ENCODE measurements around the gene SLC13A3.

Gene SLC13A3

DNA sequence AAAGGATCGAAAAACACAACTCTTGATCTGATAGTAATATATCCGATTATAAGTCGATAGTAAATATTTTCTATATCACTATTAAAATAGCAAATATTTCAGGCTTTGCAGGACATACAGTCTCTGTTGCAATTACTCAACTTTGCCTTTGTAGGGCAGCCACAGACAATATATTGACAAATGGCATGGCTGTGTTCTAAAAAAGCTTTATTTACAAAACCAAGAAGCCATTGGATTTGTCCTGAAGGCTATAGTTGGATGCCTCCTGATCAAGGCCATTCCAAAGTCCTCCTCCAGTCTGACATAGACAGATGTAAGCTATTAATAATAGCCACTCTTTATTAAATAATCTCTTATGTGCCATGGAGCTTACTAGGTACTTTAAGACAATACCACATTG is 106.7 kb downstream of the SLC13A3 start:
- TF ChIP-seq EP300 (IDR thresholded peaks at IDR 0.05; ENCODE audit: borderline replicate concordance) (no peak), TCF12 (IDR thresholded peaks at IDR 0.05; ENCODE audit: low read depth) (no peak), TEAD4 (IDR thresholded peaks at IDR 0.05) (no peak)

DNA sequence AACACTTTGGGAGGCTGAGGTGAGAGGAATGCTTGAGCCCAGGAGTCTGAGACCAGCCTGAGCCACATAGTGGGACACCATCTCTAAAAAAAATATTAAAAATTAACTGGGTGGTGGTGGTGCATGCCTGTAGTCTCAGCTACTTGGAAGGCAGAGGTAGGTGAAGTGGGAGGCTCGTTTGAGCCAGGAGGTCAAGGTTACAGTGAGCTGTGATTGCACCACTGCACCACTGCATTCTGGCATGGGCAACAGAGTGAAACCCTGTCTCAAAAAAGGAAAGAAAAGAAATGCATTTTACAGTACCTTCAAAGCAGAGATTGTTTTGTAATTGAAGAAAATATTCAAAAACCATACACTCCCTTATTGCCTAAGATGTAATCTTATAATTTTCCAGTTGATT is 107.3 kb downstream of the SLC13A3 start:
- TF ChIP-seq TCF12 (IDR thresholded peaks at IDR 0.05; ENCODE audit: low read depth) (no peak), TAF1 (IDR thresholded peaks at IDR 0.05; ENCODE audit: low read depth) (no peak), EGR1 (IDR thresholded peaks at IDR 0.05) (no peak), CEBPB (IDR thresholded peaks at IDR 0.05) (no peak), ZBTB7A (IDR thresholded peaks at IDR 0.05; ENCODE audit: low read depth) (no peak), CREB1 (IDR thresholded peaks at IDR 0.05; ENCODE audit: low read depth) (no peak)
- TF ChIP-seq, protein P1, sequence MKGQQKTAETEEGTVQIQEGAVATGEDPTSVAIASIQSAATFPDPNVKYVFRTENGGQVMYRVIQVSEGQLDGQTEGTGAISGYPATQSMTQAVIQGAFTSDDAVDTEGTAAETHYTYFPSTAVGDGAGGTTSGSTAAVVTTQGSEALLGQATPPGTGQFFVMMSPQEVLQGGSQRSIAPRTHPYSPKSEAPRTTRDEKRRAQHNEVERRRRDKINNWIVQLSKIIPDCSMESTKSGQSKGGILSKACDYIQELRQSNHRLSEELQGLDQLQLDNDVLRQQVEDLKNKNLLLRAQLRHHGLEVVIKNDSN (IDR thresholded peaks at IDR 0.05), result no peak

DNA sequence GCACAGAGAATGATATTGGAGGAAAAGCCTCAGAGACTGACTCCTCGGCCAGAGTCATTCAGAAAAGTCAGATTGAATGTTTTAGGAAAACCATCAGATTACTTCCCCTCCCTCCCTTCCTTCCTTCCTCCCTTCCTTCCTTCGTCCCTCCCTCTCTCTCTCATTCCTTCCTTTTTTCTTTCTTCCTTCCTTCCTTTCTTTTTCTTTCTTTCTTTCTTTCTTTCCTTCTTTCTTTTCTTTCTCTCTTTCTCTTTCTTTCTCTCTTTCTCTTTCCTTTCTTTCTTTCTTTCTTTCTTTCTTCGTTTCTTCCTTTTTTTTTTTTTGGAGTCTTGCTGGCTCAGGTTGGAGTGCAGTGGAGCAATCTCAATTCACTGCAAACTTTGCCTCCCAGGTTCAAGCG is 108.2 kb downstream of the SLC13A3 start:
- TF ChIP-seq, protein P2, sequence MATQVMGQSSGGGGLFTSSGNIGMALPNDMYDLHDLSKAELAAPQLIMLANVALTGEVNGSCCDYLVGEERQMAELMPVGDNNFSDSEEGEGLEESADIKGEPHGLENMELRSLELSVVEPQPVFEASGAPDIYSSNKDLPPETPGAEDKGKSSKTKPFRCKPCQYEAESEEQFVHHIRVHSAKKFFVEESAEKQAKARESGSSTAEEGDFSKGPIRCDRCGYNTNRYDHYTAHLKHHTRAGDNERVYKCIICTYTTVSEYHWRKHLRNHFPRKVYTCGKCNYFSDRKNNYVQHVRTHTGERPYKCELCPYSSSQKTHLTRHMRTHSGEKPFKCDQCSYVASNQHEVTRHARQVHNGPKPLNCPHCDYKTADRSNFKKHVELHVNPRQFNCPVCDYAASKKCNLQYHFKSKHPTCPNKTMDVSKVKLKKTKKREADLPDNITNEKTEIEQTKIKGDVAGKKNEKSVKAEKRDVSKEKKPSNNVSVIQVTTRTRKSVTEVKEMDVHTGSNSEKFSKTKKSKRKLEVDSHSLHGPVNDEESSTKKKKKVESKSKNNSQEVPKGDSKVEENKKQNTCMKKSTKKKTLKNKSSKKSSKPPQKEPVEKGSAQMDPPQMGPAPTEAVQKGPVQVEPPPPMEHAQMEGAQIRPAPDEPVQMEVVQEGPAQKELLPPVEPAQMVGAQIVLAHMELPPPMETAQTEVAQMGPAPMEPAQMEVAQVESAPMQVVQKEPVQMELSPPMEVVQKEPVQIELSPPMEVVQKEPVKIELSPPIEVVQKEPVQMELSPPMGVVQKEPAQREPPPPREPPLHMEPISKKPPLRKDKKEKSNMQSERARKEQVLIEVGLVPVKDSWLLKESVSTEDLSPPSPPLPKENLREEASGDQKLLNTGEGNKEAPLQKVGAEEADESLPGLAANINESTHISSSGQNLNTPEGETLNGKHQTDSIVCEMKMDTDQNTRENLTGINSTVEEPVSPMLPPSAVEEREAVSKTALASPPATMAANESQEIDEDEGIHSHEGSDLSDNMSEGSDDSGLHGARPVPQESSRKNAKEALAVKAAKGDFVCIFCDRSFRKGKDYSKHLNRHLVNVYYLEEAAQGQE (IDR thresholded peaks at IDR 0.05; ENCODE audit: low read depth), result no peak
- TF ChIP-seq EGR1 (IDR thresholded peaks at IDR 0.05), result no peak
- TF ChIP-seq YY1 (IDR thresholded peaks at IDR 0.05; ENCODE audit: low read depth), result no peak
- no peak for TF ChIP-seq TCF12 (IDR thresholded peaks at IDR 0.05; ENCODE audit: low read depth)
- TF ChIP-seq FOXM1 (IDR thresholded peaks at IDR 0.05; ENCODE audit: borderline replicate concordance, low read depth), result no peak
- TF ChIP-seq, protein P1 (IDR thresholded peaks at IDR 0.05), result no peak
- no peak for TF ChIP-seq ZBTB7A (IDR thresholded peaks at IDR 0.05; ENCODE audit: low read depth)
- no peak for TF ChIP-seq TAF1 (IDR thresholded peaks at IDR 0.05; ENCODE audit: low read depth)
- TF ChIP-seq NFIC (IDR thresholded peaks at IDR 0.05), result no peak
- TF ChIP-seq, protein P3, sequence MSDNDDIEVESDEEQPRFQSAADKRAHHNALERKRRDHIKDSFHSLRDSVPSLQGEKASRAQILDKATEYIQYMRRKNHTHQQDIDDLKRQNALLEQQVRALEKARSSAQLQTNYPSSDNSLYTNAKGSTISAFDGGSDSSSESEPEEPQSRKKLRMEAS (IDR thresholded peaks at IDR 0.05), result no peak

DNA sequence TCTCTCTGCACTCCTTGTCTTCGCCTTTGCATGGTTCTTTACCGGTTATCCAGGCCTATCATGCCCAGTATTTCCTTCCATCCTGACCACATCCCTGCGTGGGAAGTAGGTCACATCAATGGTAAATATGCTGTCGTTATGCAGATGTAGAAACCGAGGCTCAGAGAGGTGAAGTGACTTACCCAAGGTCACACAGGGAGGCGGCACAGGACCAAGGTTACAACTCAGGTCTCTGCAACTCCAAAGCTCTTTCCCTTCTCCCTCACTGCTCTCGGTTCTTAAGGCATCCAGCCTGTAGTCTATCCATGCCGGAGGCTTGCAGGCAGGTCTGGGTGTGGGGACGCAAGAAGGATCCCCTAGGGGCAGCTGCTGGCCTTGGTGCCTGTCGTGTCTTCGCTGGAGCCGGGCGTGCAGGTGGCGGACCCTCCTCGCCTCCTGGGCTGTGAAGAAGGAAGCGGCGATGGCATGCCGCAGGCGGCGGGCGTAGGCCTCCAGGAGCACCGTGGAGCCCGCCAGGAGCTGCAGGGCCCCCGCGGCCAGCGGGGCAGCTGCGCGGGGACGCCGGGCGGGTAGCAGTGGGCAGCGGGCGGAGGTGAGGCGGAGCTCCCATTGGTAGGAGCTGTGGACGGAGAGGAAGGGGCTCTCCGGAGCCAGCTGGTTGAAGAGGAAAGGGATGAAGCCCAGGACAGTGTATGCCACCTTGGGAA is 109.9 kb downstream of the SLC13A3 start:
- TF ChIP-seq, protein P1 (IDR thresholded peaks at IDR 0.05), result no peak
- TF ChIP-seq NFIC (IDR thresholded peaks at IDR 0.05) (no peak), RAD21 (IDR thresholded peaks at IDR 0.05; ENCODE audit: low read depth) (no peak), ZBTB7A (IDR thresholded peaks at IDR 0.05; ENCODE audit: low read depth) (no peak), FOXM1 (IDR thresholded peaks at IDR 0.05; ENCODE audit: borderline replicate concordance, low read depth) (no peak), EP300 (IDR thresholded peaks at IDR 0.05; ENCODE audit: borderline replicate concordance) (no peak), TEAD4 (IDR thresholded peaks at IDR 0.05) (no peak)

DNA sequence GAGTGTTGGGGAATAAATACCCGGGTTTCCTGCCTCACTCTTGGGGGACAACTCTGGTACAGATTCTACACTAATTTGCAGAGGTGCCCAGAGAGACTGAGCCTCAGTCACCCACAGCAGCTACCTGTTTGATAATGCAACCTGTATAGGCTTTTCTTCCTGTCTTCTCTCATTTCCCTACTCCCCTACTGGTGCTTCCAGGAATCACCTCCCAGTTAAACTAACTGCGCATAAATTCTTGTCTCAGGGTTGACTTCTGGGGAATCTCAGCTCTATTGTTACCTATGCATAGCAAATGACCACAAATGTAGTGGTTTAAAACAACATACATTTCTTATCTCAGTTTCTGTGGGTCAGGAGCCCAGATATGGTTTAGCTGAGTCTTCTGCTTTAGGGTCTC is 112.1 kb downstream of the SLC13A3 start:
- TF ChIP-seq TCF12 (IDR thresholded peaks at IDR 0.05; ENCODE audit: low read depth) (no peak), EP300 (IDR thresholded peaks at IDR 0.05; ENCODE audit: borderline replicate concordance) (no peak), FOXM1 (IDR thresholded peaks at IDR 0.05; ENCODE audit: borderline replicate concordance, low read depth) (no peak), ZBTB7A (IDR thresholded peaks at IDR 0.05; ENCODE audit: low read depth) (no peak), CEBPB (IDR thresholded peaks at IDR 0.05) (no peak), CREB1 (IDR thresholded peaks at IDR 0.05; ENCODE audit: low read depth) (no peak), YY1 (IDR thresholded peaks at IDR 0.05; ENCODE audit: low read depth) (no peak), NFIC (IDR thresholded peaks at IDR 0.05) (no peak), EGR1 (IDR thresholded peaks at IDR 0.05) (no peak), TEAD4 (IDR thresholded peaks at IDR 0.05) (no peak)
- TF ChIP-seq, protein P2 (IDR thresholded peaks at IDR 0.05; ENCODE audit: low read depth), result no peak
- TF ChIP-seq, protein P1 (IDR thresholded peaks at IDR 0.05), result no peak
- TF ChIP-seq, protein P3 (IDR thresholded peaks at IDR 0.05), result no peak

All from Ishikawa (cell line).